Sigmoid colon (tissue), 4 donors: ENCODE results near the gene ME3.

ENCODE experiments used
- POLR2A ChIP-seq, 2 donors: fragments of 450-650 bp; IDR thresholded peaks; one replicate each; pipeline ENCODE4 v1.6.1; 2016; ENCODE audit warnings: antibody characterized with exemption in 2 of 2, mild to moderate bottlenecking in 2 of 2, moderate library complexity in 2 of 2
- POLR2AphosphoS5 ChIP-seq, 4 donors: sonication (generic); formaldehyde crosslinking; IDR thresholded peaks; one replicate each; pipeline ENCODE4 v1.6.1; 2017; ENCODE audit warnings: antibody characterized with exemption in 4 of 4
- TF ChIP-seq, protein P1 (sequence below), 4 experiments: fragments of 450-650 bp in 3 of 4; fragments of 200-600 bp in 1 of 4; IDR thresholded peaks; one replicate each; pipeline ENCODE4 v1.5.1; 2016 to 2019; ENCODE audit warnings: antibody characterized with exemption in 4 of 4, mild to moderate bottlenecking in 3 of 4, moderate library complexity in 2 of 4

DNA sequence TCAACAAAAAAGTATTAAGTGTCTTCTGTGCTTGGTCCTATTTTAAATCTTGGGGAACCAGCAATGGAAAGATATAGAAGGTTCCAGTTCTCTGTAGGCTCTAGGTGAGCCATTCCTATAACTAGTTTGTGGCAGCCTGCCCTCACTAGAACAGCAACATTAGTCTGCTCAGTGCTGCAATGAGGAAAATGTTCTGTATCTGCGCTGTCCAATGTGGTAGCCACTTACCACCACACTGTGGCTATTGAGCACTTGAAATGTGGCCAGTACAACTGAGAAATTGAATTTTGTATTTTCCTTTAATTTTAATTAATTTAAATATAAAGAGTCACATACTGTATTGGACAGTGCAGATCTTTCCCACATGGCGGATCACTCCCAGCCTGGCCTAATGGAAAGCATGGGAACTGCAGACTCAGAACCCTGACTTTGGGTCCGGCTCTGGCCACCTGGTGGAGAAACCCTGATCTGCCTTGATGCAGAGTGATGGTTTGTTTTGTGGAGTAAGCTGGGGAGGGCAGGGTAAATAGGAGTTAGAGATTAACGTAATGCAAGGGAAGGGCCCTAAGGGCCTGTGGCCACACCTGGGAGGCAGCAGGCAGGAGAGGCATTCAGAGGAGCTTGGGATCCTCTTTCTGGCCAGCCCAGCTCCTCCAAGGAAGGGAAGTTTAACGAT is 101.0 kb downstream of the ME3 start:
- TF ChIP-seq, protein P1, sequence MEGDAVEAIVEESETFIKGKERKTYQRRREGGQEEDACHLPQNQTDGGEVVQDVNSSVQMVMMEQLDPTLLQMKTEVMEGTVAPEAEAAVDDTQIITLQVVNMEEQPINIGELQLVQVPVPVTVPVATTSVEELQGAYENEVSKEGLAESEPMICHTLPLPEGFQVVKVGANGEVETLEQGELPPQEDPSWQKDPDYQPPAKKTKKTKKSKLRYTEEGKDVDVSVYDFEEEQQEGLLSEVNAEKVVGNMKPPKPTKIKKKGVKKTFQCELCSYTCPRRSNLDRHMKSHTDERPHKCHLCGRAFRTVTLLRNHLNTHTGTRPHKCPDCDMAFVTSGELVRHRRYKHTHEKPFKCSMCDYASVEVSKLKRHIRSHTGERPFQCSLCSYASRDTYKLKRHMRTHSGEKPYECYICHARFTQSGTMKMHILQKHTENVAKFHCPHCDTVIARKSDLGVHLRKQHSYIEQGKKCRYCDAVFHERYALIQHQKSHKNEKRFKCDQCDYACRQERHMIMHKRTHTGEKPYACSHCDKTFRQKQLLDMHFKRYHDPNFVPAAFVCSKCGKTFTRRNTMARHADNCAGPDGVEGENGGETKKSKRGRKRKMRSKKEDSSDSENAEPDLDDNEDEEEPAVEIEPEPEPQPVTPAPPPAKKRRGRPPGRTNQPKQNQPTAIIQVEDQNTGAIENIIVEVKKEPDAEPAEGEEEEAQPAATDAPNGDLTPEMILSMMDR (IDR thresholded peaks at IDR 0.05) = peak in 1 of 4 experiments; percentile 50
- no peak for TF ChIP-seq POLR2A (IDR thresholded peaks at IDR 0.05)
- TF ChIP-seq POLR2AphosphoS5 (IDR thresholded peaks at IDR 0.05) = no peak
